Trophoblast cell (in vitro differentiated cells and primary cell): Measurements from ENCODE around the gene SYT6.
"Not testable (repeated sequence)": the region's sequence is repeated elsewhere in the genome, so short reads cannot be mapped to it uniquely, and the experiment has no call there.

Experiments
- DNase-seq, 2 donors: peaks; one replicate each; pipeline ENCODE4 v3.0.0-alpha.2; 2016
- H2AFZ ChIP-seq: 2 replicates; pipeline ENCODE4 v1.6.1; 2013; ENCODE audit warnings: low read length, moderate library complexity, mild to moderate bottlenecking; ENCODE audit not compliant: insufficient read depth, poor library complexity
- H2AK5ac ChIP-seq: 2 replicates; pipeline ENCODE4 v1.6.1; 2013; ENCODE audit warnings: mild to moderate bottlenecking, low read length
- H2BK120ac ChIP-seq: 2 replicates; pipeline ENCODE4 v1.6.1; 2013; ENCODE audit warnings: low read length, mild to moderate bottlenecking, moderate library complexity; ENCODE audit not compliant: insufficient read depth, poor library complexity
- H2BK12ac ChIP-seq: 2 replicates; pipeline ENCODE4 v1.6.1; 2013; ENCODE audit warnings: mild to moderate bottlenecking, low read length, moderate library complexity
- H2BK5ac ChIP-seq: 2 replicates; pipeline ENCODE4 v1.6.1; 2013; ENCODE audit warnings: low read length, low read depth, moderate library complexity, mild to moderate bottlenecking; ENCODE audit not compliant: poor library complexity
- H3K14ac ChIP-seq: 2 replicates; pipeline ENCODE4 v1.6.1; 2013; ENCODE audit warnings: mild to moderate bottlenecking, low read length
- H3K18ac ChIP-seq: 2 replicates; pipeline ENCODE4 v1.6.1; 2013; ENCODE audit warnings: mild to moderate bottlenecking, low read length
- H3K23ac ChIP-seq: 2 replicates; pipeline ENCODE4 v1.6.1; 2013; ENCODE audit warnings: low read length
- H3K27ac ChIP-seq: 2 replicates; pipeline ENCODE4 v1.5.1; 2013; ENCODE audit warnings: low read depth, mild to moderate bottlenecking, inconsistent platforms, low read length, moderate library complexity
- H3K27me3 ChIP-seq: 2 replicates; pipeline ENCODE4 v1.6.1; 2013; ENCODE audit warnings: inconsistent platforms, mild to moderate bottlenecking, low read length, moderate library complexity; ENCODE audit not compliant: insufficient read depth
- H3K36me3 ChIP-seq, 2 experiments: 1 replicate in 1 of 2; 2 replicates in 1 of 2; pipeline ENCODE4 v1.6.1; 2013; ENCODE audit warnings: low read length in 2 of 2, mild to moderate bottlenecking in 2 of 2, moderate library complexity in 1 of 2; ENCODE audit not compliant: insufficient read depth in 2 of 2, control insufficient read depth in 1 of 2
- H3K4ac ChIP-seq: 2 replicates; pipeline ENCODE4 v1.6.1; 2013; ENCODE audit warnings: low read depth, mild to moderate bottlenecking, low read length, moderate library complexity
- H3K4me1 ChIP-seq, 2 experiments: 1 replicate in 1 of 2; 2 replicates in 1 of 2; pipeline ENCODE4 v1.6.1; 2013; ENCODE audit warnings: low read length in 2 of 2, mild to moderate bottlenecking in 2 of 2, moderate library complexity in 1 of 2; ENCODE audit not compliant: insufficient read depth in 2 of 2, control insufficient read depth in 1 of 2
- H3K4me2 ChIP-seq: 2 replicates; pipeline ENCODE4 v1.6.1; 2013; ENCODE audit warnings: inconsistent platforms, mild to moderate bottlenecking, low read length, moderate library complexity
- H3K4me3 ChIP-seq: 2 replicates; pipeline ENCODE4 v1.5.1; 2013; ENCODE audit warnings: mild to moderate bottlenecking, low read depth, low read length, inconsistent platforms
- H3K79me1 ChIP-seq: one replicate; pipeline ENCODE4 v1.6.1; 2013; ENCODE audit warnings: low read length
- H3K79me2 ChIP-seq: 2 replicates; pipeline ENCODE4 v1.6.1; 2013; ENCODE audit warnings: low read length, mild to moderate bottlenecking; ENCODE audit not compliant: control insufficient read depth, insufficient read depth, poor library complexity
- H3K9ac ChIP-seq: 2 replicates; pipeline ENCODE4 v1.6.1; 2013; ENCODE audit warnings: mild to moderate bottlenecking, low read length
- H3K9me3 ChIP-seq: 2 replicates; pipeline ENCODE4 v1.6.1; 2013; ENCODE audit warnings: low read depth, mild to moderate bottlenecking, control low read depth, inconsistent platforms, low read length; ENCODE audit not compliant: insufficient read depth
- H4K12ac ChIP-seq: 2 replicates; pipeline ENCODE4 v1.6.1; 2013; ENCODE audit warnings: low read depth, mild to moderate bottlenecking, low read length, moderate library complexity
- H4K8ac ChIP-seq: 2 replicates; pipeline ENCODE4 v1.6.1; 2013; ENCODE audit warnings: low read depth, mild to moderate bottlenecking, low read length, moderate library complexity
- H4K91ac ChIP-seq: one replicate; pipeline ENCODE4 v1.6.1; 2013; ENCODE audit warnings: low read depth, mild to moderate bottlenecking, low read length, moderate library complexity
- WGBS: extraction: QIAGEN DNeasy Blood & Tissue Kit; methylation state at CpG from one replicate; pipeline ENCODE4 v1.1.7; 2013; ENCODE audit warnings: missing lambda C conversion rate; ENCODE audit not compliant: insufficient read length, insufficient coverage; ENCODE audit errors: extremely low coverage; 5-methylcytosine and 5-hydroxymethylcytosine counted together

SYT6 gene

DNA sequence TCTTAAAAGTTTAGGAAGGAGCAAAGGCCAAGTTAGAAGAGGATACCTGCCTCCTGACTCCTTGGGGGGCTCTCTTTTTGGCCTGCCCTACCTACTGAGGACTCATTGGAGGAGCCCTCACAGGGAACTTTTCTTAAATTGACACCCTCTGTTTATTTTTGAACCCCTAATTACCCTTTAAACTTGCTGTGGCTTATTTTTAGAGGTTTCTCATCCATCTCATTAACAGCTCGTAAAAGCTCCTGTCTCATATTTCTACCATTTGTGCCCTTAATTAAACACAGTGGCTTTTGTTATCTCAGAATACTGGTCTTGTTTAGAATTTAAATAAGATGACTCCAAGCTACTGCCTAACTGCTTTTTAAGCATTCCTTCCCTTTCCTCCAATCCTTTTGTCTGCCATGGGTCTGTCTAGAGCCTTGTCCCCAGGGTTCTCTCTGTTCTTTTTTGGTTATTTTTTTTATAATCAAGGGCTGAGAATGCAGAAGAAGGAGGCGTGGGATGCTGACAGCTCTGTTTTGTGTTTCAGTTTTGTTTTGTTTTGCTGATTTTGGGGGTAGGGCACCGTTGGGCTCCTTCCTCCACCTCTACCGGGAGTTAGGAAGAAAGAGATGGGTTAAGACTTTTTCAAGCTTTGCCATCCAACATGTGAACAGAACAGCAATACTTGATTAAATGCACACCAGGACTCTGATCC is 78.0 kb downstream of the SYT6 start:
- H3K9me3 ChIP-seq = peaks cover 2% of the 10 kb centered on the region
- H3K79me1 ChIP-seq = no peaks in the 10 kb centered on the region
- H3K4ac ChIP-seq = no peak overlapping the region
- no peak overlapping the region for H3K27ac ChIP-seq
- H2BK120ac ChIP-seq = no peak overlapping the region
- no peak overlapping the region for H2BK12ac ChIP-seq
- no peak overlapping the region for H3K9ac ChIP-seq
- H3K23ac ChIP-seq = no peak overlapping the region
- no peak overlapping the region for H4K12ac ChIP-seq
- no peak overlapping the region for H4K8ac ChIP-seq
- no peak overlapping the region for H2AFZ ChIP-seq
- H4K91ac ChIP-seq = no peak overlapping the region
- H3K4me3 ChIP-seq = no peak overlapping the region
- H3K36me3 ChIP-seq = no peaks in the 10 kb centered on the region
- H3K79me2 ChIP-seq = no peaks in the 10 kb centered on the region
- no peak overlapping the region for H3K4me2 ChIP-seq
- no peak overlapping the region for H2BK5ac ChIP-seq
- H3K4me1 ChIP-seq = peaks cover 0 to under 1% of the 10 kb centered on the region in 2 experiments
- H3K14ac ChIP-seq = no peak overlapping the region
- H3K27me3 ChIP-seq = no peaks in the 10 kb centered on the region
- no peak overlapping the region for H2AK5ac ChIP-seq
- H3K18ac ChIP-seq = no peak overlapping the region
- WGBS = no CpG with 5 or more reads among the region's 4 CpGs
- no peak for DNase-seq

DNA sequence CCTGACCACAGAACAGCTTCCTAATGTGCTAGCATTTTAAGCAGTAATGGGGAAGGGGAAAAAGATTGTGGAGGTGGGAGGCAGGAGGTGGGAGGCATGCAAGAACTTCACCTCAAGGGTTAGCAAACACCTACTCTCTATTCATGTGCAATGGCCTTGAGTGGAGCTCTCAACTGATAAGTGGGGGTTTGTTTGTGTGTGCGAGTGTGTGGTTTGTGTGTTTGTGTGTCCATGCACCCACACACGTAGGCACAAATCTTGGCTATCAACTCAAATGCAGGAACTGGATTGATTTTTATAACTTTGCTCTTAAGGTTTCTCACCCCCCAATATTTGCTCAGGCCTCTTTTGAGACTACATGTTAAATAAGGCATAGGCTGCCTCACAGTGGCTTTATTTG is 78.6 kb downstream of the SYT6 start:
- no CpG with 5 or more reads among the region's 2 CpGs for WGBS
- peaks cover 2% of the 10 kb centered on the region for H3K9me3 ChIP-seq
- H3K36me3 ChIP-seq = no peaks in the 10 kb centered on the region
- H2BK12ac ChIP-seq = no peak overlapping the region
- no peak overlapping the region for H4K12ac ChIP-seq
- no peak overlapping the region for H3K27ac ChIP-seq
- no peak overlapping the region for H3K4ac ChIP-seq
- no peaks in the 10 kb centered on the region for H3K27me3 ChIP-seq
- no peaks in the 10 kb centered on the region for H3K4me1 ChIP-seq
- no peak overlapping the region for H2AFZ ChIP-seq
- no peak overlapping the region for H2BK120ac ChIP-seq
- no peaks in the 10 kb centered on the region for H3K79me1 ChIP-seq
- H3K18ac ChIP-seq = no peak overlapping the region
- H3K79me2 ChIP-seq = no peaks in the 10 kb centered on the region
- no peak overlapping the region for H3K23ac ChIP-seq
- no peak overlapping the region for H3K4me3 ChIP-seq
- no peak overlapping the region for H3K4me2 ChIP-seq
- no peak overlapping the region for H3K9ac ChIP-seq
- H4K8ac ChIP-seq = no peak overlapping the region
- no peak for DNase-seq
- H2BK5ac ChIP-seq = no peak overlapping the region
- H2AK5ac ChIP-seq = no peak overlapping the region
- H3K14ac ChIP-seq = no peak overlapping the region
- no peak overlapping the region for H4K91ac ChIP-seq

DNA sequence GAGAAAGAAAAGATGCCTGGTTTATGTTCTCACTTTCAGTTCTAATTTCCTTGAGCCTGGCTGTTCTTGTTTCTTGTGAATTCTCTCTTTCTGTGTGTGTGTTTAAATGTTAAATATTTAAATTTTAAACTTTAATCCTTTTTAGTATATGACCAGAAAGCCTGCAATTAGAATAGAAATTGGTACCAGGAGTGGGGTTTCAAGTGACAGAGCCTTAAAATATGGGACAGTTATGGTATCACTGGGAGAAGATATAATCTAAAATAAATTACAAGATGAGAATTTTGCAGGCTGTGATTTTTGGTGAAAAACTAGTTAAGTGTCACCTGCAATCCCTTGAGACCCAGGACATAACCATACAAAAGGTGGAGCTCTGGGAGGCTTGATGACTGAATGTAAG is 81.4 kb downstream of the SYT6 start:
- Histone ChIP-seq H3K27ac (no peak overlapping the region), H3K4me2 (no peak overlapping the region), H3K14ac (no peak overlapping the region), H3K9ac (no peak overlapping the region), H3K4me3 (no peak overlapping the region), H3K9me3 (peaks cover 2% of the 10 kb centered on the region), H4K12ac (no peak overlapping the region), H3K79me1 (no peaks in the 10 kb centered on the region), H2BK5ac (no peak overlapping the region), H3K79me2 (no peaks in the 10 kb centered on the region), H4K8ac (no peak overlapping the region), H3K27me3 (no peaks in the 10 kb centered on the region), H3K36me3 (no peaks in the 10 kb centered on the region), H2BK12ac (no peak overlapping the region), H2AK5ac (no peak overlapping the region), H2AFZ (no peak overlapping the region), H3K4me1 (no peaks in the 10 kb centered on the region), H4K91ac (no peak overlapping the region), H3K18ac (no peak overlapping the region), H2BK120ac (no peak overlapping the region), H3K4ac (no peak overlapping the region), H3K23ac (no peak overlapping the region)
- no peak for DNase-seq

DNA sequence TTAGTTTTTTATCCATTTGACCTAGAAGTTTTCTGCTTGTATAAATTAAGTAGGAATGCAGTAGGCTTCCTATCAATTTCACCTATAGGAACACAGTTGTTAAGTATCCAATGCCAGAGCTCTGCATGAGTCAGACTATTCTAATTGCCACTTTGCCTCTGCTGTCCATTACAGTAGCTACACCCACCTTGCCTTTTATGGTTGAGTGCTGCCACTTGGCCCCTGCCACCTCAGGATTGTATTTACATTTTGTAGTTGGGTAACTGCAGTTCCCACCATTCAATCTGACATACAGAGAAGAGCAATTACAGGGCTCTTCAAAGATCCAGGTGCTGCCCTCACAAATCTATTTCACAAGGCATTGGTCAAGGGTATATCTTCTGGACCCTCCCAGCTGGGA is 83.9 kb downstream of the SYT6 start:
- H4K8ac ChIP-seq, H2BK120ac ChIP-seq, H3K4ac ChIP-seq, H3K27me3 ChIP-seq, H3K14ac ChIP-seq, H2BK5ac ChIP-seq, H4K12ac ChIP-seq, H4K91ac ChIP-seq, H3K79me1 ChIP-seq, H2AK5ac ChIP-seq, H3K9ac ChIP-seq, H3K9me3 ChIP-seq, H3K36me3 ChIP-seq, H3K4me3 ChIP-seq, H3K79me2 ChIP-seq, H3K27ac ChIP-seq, H2AFZ ChIP-seq, DNase-seq, H3K18ac ChIP-seq, H2BK12ac ChIP-seq, H3K4me2 ChIP-seq, H3K4me1 ChIP-seq, H3K23ac ChIP-seq: not testable (repeated sequence)
